OCI-LY1 (cell line): ENCODE measurements around the gene UBA6.

Source experiments
- H2AFZ ChIP-seq: fragments of 200-600 bp; sonication (generic), shearing (Covaris generic); 2 replicates; pipeline ENCODE4 v1.6.0; 2014; ENCODE audit warnings: antibody characterized with exemption, mild to moderate bottlenecking, low read length
- H3F3A ChIP-seq: fragments of 200-600 bp; sonication (generic), shearing (Covaris generic); 2 replicates; pipeline ENCODE4 v1.6.0; 2014; ENCODE audit warnings: mild to moderate bottlenecking, antibody characterized with exemption, low read length, moderate library complexity; ENCODE audit not compliant: insufficient read depth
- H3K27ac ChIP-seq: fragments of 200-600 bp; sonication (generic); 2 replicates; pipeline ENCODE4 v1.5.1; 2014; ENCODE audit warnings: low read length, mixed run types, mild to moderate bottlenecking, low read depth; ENCODE audit not compliant: poor library complexity, severe bottlenecking
- H3K27me3 ChIP-seq: fragments of 200-600 bp; sonication (generic); 2 replicates; pipeline ENCODE4 v1.6.0; 2014; ENCODE audit warnings: antibody characterized with exemption, mild to moderate bottlenecking, low read length, moderate library complexity; ENCODE audit not compliant: insufficient read depth
- H3K36me3 ChIP-seq: fragments of 200-600 bp; sonication (generic); 2 replicates; pipeline ENCODE4 v1.6.1; 2014; ENCODE audit warnings: mild to moderate bottlenecking, antibody characterized with exemption, low read length, moderate library complexity, mixed read lengths; ENCODE audit not compliant: insufficient read depth
- H3K4me1 ChIP-seq: fragments of 200-600 bp; sonication (generic); 2 replicates; pipeline ENCODE4 v1.5.1; 2014; ENCODE audit warnings: mild to moderate bottlenecking, low read length, moderate library complexity; ENCODE audit not compliant: insufficient read depth, severe bottlenecking
- H3K4me2 ChIP-seq: fragments of 200-600 bp; sonication (generic), shearing (Covaris generic); 2 replicates; pipeline ENCODE4 v1.6.1; 2014; ENCODE audit warnings: low read length
- H3K4me3 ChIP-seq: fragments of 200-600 bp; sonication (generic); 2 replicates; pipeline ENCODE4 v1.5.1; 2014; ENCODE audit warnings: low read length, low read depth, mild to moderate bottlenecking, mixed read lengths; ENCODE audit not compliant: poor library complexity, severe bottlenecking
- H3K79me2 ChIP-seq: fragments of 200-600 bp; shearing (Covaris generic); 2 replicates; pipeline ENCODE4 v1.6.1; 2016; ENCODE audit warnings: mixed run types, low read length, mixed read lengths; ENCODE audit not compliant: insufficient read depth
- H3K9ac ChIP-seq: fragments of 200-600 bp; sonication (generic), shearing (Covaris generic); 2 replicates; pipeline ENCODE4 v1.6.1; 2014; ENCODE audit warnings: mild to moderate bottlenecking, low read length, mixed read lengths
- H3K9me2 ChIP-seq: fragments of 200-600 bp; sonication (generic), shearing (Covaris generic); 2 replicates; pipeline ENCODE4 v1.6.1; 2014; ENCODE audit warnings: low read depth, mild to moderate bottlenecking, low read length, mixed read lengths
- H3K9me3 ChIP-seq: fragments of 200-600 bp; shearing (Covaris generic); 2 replicates; pipeline ENCODE4 v1.6.1; 2014; ENCODE audit warnings: low read length, mixed read lengths
- H4K20me1 ChIP-seq: fragments of 200-600 bp; sonication (generic), shearing (Covaris generic); 2 replicates; pipeline ENCODE4 v1.6.0; 2016; ENCODE audit warnings: mild to moderate bottlenecking, low read length; ENCODE audit not compliant: insufficient read depth
- EZH2 ChIP-seq: fragments of 200-600 bp; sonication (generic), shearing (Covaris generic); IDR thresholded peaks from 2 replicates; pipeline ENCODE4 v1.8.0; 2017; ENCODE audit warnings: borderline replicate concordance, mixed run types, mild to moderate bottlenecking, antibody characterized with exemption, low read length, moderate library complexity, mixed read lengths
- TF ChIP-seq, protein P1 (sequence below): fragments of 200-600 bp; sonication (generic), shearing (Covaris generic); IDR thresholded peaks from 2 replicates; pipeline ENCODE4 v1.5.1; 2017; ENCODE audit warnings: mild to moderate bottlenecking, antibody characterized with exemption, low read length, moderate library complexity, mixed read lengths

The UBA6 gene

DNA sequence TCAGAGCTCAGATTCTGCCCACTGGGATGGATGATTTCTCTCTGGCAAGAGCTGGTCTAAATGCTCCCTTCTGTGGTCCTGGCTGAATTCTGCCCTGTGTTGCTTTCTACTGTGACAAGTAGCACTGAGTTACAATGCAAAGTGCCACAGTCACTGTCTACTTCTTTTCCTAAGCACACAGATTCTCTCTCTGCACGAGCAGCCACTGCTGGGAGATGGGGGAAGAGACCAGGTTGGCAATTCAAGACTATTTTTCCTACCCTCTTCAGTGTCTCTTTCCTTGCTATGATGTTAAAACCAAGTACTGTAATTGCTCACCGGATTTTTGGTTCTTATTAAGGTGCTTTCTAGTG is 97.0 kb downstream of the UBA6 start:
- H3F3A ChIP-seq, result no peaks in the 10 kb centered on the region
- H3K36me3 ChIP-seq, result peaks cover 95% of the 10 kb centered on the region
- no peak overlapping the region for H2AFZ ChIP-seq
- no peaks in the 10 kb centered on the region for H3K9me2 ChIP-seq
- no peaks in the 10 kb centered on the region for H4K20me1 ChIP-seq
- H3K9me3 ChIP-seq, result no peaks in the 10 kb centered on the region
- H3K27ac ChIP-seq, result no peak overlapping the region
- H3K4me3 ChIP-seq, result no peak overlapping the region
- no peaks in the 10 kb centered on the region for H3K79me2 ChIP-seq
- TF ChIP-seq EZH2, result no peak
- TF ChIP-seq, protein P1, sequence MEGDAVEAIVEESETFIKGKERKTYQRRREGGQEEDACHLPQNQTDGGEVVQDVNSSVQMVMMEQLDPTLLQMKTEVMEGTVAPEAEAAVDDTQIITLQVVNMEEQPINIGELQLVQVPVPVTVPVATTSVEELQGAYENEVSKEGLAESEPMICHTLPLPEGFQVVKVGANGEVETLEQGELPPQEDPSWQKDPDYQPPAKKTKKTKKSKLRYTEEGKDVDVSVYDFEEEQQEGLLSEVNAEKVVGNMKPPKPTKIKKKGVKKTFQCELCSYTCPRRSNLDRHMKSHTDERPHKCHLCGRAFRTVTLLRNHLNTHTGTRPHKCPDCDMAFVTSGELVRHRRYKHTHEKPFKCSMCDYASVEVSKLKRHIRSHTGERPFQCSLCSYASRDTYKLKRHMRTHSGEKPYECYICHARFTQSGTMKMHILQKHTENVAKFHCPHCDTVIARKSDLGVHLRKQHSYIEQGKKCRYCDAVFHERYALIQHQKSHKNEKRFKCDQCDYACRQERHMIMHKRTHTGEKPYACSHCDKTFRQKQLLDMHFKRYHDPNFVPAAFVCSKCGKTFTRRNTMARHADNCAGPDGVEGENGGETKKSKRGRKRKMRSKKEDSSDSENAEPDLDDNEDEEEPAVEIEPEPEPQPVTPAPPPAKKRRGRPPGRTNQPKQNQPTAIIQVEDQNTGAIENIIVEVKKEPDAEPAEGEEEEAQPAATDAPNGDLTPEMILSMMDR, result no peak
- H3K27me3 ChIP-seq, result no peaks in the 10 kb centered on the region
- H3K9ac ChIP-seq, result no peak overlapping the region
- no peaks in the 10 kb centered on the region for H3K4me1 ChIP-seq
- no peak overlapping the region for H3K4me2 ChIP-seq

DNA sequence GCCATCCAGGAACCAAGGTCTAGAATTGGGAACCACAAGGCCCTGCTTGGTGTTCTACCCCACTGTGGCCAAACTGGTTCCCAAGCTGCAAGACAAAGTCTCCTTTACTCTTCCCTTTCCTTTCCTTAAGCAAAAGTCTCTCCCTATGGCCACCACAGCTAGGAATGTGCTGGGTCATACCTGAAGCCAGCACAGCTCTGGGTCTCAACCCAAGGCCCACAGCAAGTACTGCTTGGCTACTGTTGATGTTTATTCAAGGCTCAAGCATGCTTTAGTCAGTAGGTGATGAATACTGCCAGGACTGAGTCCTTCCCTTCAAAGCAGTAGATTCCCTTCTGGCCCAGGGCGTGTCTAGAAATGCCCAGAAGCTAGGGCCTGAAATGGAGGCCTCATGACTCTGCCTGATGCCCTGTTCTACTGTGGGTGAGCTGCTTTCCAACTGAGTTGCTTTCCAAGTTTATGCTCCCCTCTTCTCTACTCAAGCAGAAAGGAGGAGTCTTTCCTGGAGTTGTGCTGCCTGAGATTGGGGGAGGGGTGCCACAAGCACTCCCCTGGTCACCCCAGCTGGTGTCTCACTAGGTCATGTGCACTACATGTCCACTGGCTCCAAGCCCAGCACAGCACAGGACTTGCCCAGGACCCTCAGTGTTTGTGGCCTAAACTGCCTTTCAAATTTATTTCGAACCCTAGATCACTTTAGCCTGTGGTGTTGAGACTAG is 97.5 kb downstream of the UBA6 start:
- no peak overlapping the region for H2AFZ ChIP-seq
- no peak overlapping the region for H3K27ac ChIP-seq
- TF ChIP-seq, protein P1, result no peak
- TF ChIP-seq EZH2, result no peak
- no peaks in the 10 kb centered on the region for H3K9me2 ChIP-seq
- no peaks in the 10 kb centered on the region for H3K27me3 ChIP-seq
- H3K4me2 ChIP-seq, result no peak overlapping the region
- H4K20me1 ChIP-seq, result no peaks in the 10 kb centered on the region
- H3F3A ChIP-seq, result no peaks in the 10 kb centered on the region
- no peak overlapping the region for H3K9ac ChIP-seq
- H3K79me2 ChIP-seq, result no peaks in the 10 kb centered on the region
- no peaks in the 10 kb centered on the region for H3K4me1 ChIP-seq
- peaks cover 95% of the 10 kb centered on the region for H3K36me3 ChIP-seq
- no peak overlapping the region for H3K4me3 ChIP-seq
- no peaks in the 10 kb centered on the region for H3K9me3 ChIP-seq

DNA sequence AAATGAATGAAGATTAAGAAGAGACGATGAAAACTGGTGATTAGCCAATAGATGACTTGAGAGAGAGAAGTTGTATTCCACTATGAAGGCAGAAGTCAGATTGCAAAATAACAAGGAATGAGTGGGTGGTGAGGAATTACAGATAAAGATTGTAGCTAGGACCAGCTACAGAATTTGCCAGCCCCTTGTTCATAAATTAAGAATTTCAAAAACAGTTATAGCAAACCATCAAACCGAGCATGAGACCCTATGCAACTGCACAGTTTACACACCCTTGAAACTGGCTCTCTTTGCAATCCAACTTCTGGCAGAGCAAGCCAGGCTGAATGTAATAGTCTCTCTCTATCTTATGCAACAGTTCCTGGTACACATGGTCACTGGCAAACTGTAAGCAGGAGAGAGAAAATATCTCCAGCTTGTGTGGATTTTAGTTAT is 107.2 kb downstream of the UBA6 start:
- no peak overlapping the region for H2AFZ ChIP-seq
- H3K27me3 ChIP-seq, result no peaks in the 10 kb centered on the region
- TF ChIP-seq EZH2, result no peak
- TF ChIP-seq, protein P1, result no peak
- no peaks in the 10 kb centered on the region for H3K9me3 ChIP-seq
- no peaks in the 10 kb centered on the region for H3K79me2 ChIP-seq
- no peaks in the 10 kb centered on the region for H3F3A ChIP-seq
- no peak overlapping the region for H3K27ac ChIP-seq
- no peaks in the 10 kb centered on the region for H4K20me1 ChIP-seq
- H3K9ac ChIP-seq, result no peak overlapping the region
- no peaks in the 10 kb centered on the region for H3K9me2 ChIP-seq
- H3K4me3 ChIP-seq, result no peak overlapping the region
- peaks cover 94% of the 10 kb centered on the region for H3K36me3 ChIP-seq
- H3K4me1 ChIP-seq, result no peaks in the 10 kb centered on the region
- no peak overlapping the region for H3K4me2 ChIP-seq
